Spleen (tissue), 7 donors: ENCODE results near the gene UNC79.

Experiments
- CTCF ChIP-seq, 11 experiments: fragments of 200-600 bp in 7 of 11; fragments of 450-650 bp in 4 of 11; sonication (generic) in 4 of 11; IDR thresholded peaks in 8 of 11; conservative IDR thresholded peaks in 3 of 11; 1 replicate in 7 of 11; 2 replicates in 4 of 11; pipeline versions ENCODE4 v1.4.0 to v1.8.0; 2016 to 2021; ENCODE audit warnings: antibody characterized with exemption in 11 of 11, inconsistent platforms in 4 of 11, mild to moderate bottlenecking in 1 of 11
- POLR2A ChIP-seq, 3 donors: fragments of 450-650 bp; IDR thresholded peaks; one replicate each; pipeline ENCODE4 v1.5.1; 2017; ENCODE audit warnings: antibody characterized with exemption in 3 of 3, mild to moderate bottlenecking in 1 of 3
- donor health status: DM: no; HTN: no; CAD: no; lungs with moderate emphysema.
- donor health status: DM: no; HTN: no; CAD: no.
- donor health status: DM: no; HTN: no; CAD: no.

- TF ChIP-seq CTCF (IDR thresholded peaks at IDR 0.05 in 8 of 11, conservative IDR thresholded peaks at IDR 0.05 in 3 of 11) (no peak), POLR2A (IDR thresholded peaks at IDR 0.05) (no peak)
Measured at GRCh38 chr14:93669632-93670031, 238.9 kb downstream of the UNC79 start.
